Body of pancreas (tissue), 4 donors: ENCODE results near the gene TCF12.

ENCODE experiments used
- CTCF ChIP-seq, 7 experiments: fragments of 450-650 bp in 4 of 7; fragments of 200-600 bp in 3 of 7; sonication (generic) in 3 of 7; IDR thresholded peaks; one replicate each; pipeline ENCODE4 v1.5.1; 2016 to 2019; ENCODE audit warnings: antibody characterized with exemption in 7 of 7
- POLR2A ChIP-seq, 3 donors: fragments of 450-650 bp; IDR thresholded peaks; one replicate each; pipeline ENCODE4 v1.6.1; 2016; ENCODE audit warnings: antibody characterized with exemption in 3 of 3, mild to moderate bottlenecking in 2 of 3

GRCh38 chr15:57012556-57012955, 94.1 kb downstream of the TCF12 start:
- TF ChIP-seq CTCF (IDR thresholded peaks at IDR 0.05) (no peak), POLR2A (IDR thresholded peaks at IDR 0.05) (no peak)
